ENCODE data around the gene CREB3L2.
"Not testable (repeated sequence)": the region's sequence is repeated elsewhere in the genome, so short reads cannot be mapped to it uniquely, and the experiment has no call there.

CREB3L2 gene

GRCh38 chr7:138001529-138002095 is at the start of gene CREB3L2:
Gene CREB3L2, minus strand, starts transcription at chr7:138002086. Its CDS starts 381 bp downstream, at chr7:138001705.
- peak; percentile 20 for DNase-seq (ENCODE audit: low read depth)

GRCh38 chr7:138049505-138050116 is 47.7 kb upstream of the CREB3L2 start:
- DNase-seq (ENCODE audit: low read depth), result no peak

- no peak for DNase-seq (ENCODE audit: low read depth)
Measured at GRCh38 chr7:138047907-138048306, 46.0 kb upstream of the CREB3L2 start.

- DNase-seq (ENCODE audit: low read depth), result no peak
Measured at GRCh38 chr7:138044897-138045296, 43.0 kb upstream of the CREB3L2 start.

GRCh38 chr7:138040063-138040462 is 38.2 kb upstream of the CREB3L2 start:
- DNase-seq (ENCODE audit: low read depth), result not testable (repeated sequence)

- no peak for DNase-seq (ENCODE audit: low read depth)
Measured at GRCh38 chr7:138036135-138036534, 34.2 kb upstream of the CREB3L2 start.

- no peak for DNase-seq (ENCODE audit: low read depth)
Measured at GRCh38 chr7:138033241-138033640, 31.4 kb upstream of the CREB3L2 start.

GRCh38 chr7:138032770-138033169 is 30.9 kb upstream of the CREB3L2 start:
- DNase-seq (ENCODE audit: low read depth), result no peak

GRCh38 chr7:138032186-138032585 is 30.3 kb upstream of the CREB3L2 start:
- no peak for DNase-seq (ENCODE audit: low read depth)

GRCh38 chr7:138030679-138031351 is 28.9 kb upstream of the CREB3L2 start:
- DNase-seq (ENCODE audit: low read depth), result no peak

GRCh38 chr7:138029941-138030340 is 28.1 kb upstream of the CREB3L2 start:
- DNase-seq (ENCODE audit: low read depth), result no peak

GRCh38 chr7:138029126-138029525 is 27.2 kb upstream of the CREB3L2 start:
- no peak for DNase-seq (ENCODE audit: low read depth)

GRCh38 chr7:138027100-138027499 is 25.2 kb upstream of the CREB3L2 start:
- no peak for DNase-seq (ENCODE audit: low read depth)

- no peak for DNase-seq (ENCODE audit: low read depth)
Measured at GRCh38 chr7:138025215-138026186, 23.6 kb upstream of the CREB3L2 start.

- DNase-seq (ENCODE audit: low read depth), result no peak
Measured at GRCh38 chr7:138024765-138025164, 22.9 kb upstream of the CREB3L2 start.

- no peak for DNase-seq (ENCODE audit: low read depth)
Measured at GRCh38 chr7:138024343-138024691, 22.4 kb upstream of the CREB3L2 start.

- no peak for DNase-seq (ENCODE audit: low read depth)
Measured at GRCh38 chr7:138023618-138024342, 21.9 kb upstream of the CREB3L2 start.

- no peak for DNase-seq (ENCODE audit: low read depth)
Measured at GRCh38 chr7:138021889-138022288, 20.0 kb upstream of the CREB3L2 start.

- no peak for DNase-seq (ENCODE audit: low read depth)
Measured at GRCh38 chr7:138017992-138018391, 16.1 kb upstream of the CREB3L2 start.

- no peak for DNase-seq (ENCODE audit: low read depth)
Measured at GRCh38 chr7:138015096-138015495, 13.2 kb upstream of the CREB3L2 start.

- no peak for DNase-seq (ENCODE audit: low read depth)
Measured at GRCh38 chr7:138014686-138015085, 12.8 kb upstream of the CREB3L2 start.

GRCh38 chr7:138014201-138014600 is 12.3 kb upstream of the CREB3L2 start:
- not testable (repeated sequence) for DNase-seq (ENCODE audit: low read depth)

All from stimulated activated CD8-positive, alpha-beta memory T cell treated with anti-CD3 and anti-CD28 coated beads, Interleukin-15, amount 100 ng/mL, for 1 hour (primary cell).